ENCODE data around the gene PURA.

The PURA gene

DNA sequence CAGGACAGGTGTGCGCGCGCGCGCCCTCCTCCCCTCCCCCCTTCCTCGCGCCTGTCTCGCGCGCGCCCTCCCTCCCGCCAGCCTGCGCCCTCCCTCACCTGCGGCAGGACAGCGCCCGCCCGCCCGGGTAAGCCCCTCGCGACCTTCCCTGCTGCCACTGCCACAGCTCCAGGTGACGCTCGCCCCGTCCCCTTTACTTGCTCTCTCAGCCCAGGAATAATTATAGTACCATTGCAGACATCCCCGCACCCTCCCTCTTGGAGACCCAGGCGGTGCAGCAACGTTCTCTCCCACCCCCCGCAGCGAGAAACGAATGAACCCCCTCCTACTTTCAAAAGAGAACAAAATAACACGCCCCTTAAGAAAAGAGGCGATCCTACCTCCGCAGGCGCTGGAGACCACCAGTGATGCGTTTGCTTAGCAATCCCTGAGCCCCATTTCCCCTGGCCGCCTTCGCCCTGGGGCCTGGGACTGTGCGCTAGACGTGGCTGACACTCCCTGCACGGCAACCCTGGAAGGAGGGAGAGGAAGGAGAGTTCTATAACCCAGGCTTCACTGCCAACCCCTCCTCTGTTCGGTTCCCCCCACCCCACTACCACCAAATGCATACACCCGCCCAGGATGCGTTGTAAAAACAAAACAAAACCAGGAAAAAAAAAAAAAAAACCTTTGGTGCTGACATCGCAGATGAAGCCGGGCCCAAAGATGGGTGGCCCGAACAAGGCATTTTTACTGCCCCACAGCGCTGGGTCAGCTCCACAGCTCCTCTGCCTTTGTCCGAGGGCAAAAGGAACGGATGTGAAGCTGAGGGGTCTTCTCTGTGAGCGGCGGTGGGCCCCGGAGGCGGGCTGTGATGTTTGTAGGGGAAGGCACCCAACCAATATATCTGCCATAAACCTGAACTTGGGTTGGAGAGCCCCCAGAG is 5.6 kb upstream of the PURA start:
- peak overlapping the region; percentile 65 for H3K27ac ChIP-seq (ENCODE audit: low read length)
- no peaks in the 10 kb centered on the region for H3K9me3 ChIP-seq (ENCODE audit: insufficient read depth, low read length)
- H3K36me3 ChIP-seq (replicated peaks; ENCODE audit: low read depth, low read length) = no peaks in the 10 kb centered on the region
- peak overlapping the region; percentile 66 for H3K9ac ChIP-seq (ENCODE audit: low read length)
- peak overlapping the region; percentile 98 for H3K4me3 ChIP-seq (ENCODE audit: low read length)
- TF ChIP-seq, protein P1, sequence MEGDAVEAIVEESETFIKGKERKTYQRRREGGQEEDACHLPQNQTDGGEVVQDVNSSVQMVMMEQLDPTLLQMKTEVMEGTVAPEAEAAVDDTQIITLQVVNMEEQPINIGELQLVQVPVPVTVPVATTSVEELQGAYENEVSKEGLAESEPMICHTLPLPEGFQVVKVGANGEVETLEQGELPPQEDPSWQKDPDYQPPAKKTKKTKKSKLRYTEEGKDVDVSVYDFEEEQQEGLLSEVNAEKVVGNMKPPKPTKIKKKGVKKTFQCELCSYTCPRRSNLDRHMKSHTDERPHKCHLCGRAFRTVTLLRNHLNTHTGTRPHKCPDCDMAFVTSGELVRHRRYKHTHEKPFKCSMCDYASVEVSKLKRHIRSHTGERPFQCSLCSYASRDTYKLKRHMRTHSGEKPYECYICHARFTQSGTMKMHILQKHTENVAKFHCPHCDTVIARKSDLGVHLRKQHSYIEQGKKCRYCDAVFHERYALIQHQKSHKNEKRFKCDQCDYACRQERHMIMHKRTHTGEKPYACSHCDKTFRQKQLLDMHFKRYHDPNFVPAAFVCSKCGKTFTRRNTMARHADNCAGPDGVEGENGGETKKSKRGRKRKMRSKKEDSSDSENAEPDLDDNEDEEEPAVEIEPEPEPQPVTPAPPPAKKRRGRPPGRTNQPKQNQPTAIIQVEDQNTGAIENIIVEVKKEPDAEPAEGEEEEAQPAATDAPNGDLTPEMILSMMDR (IDR thresholded peaks at IDR 0.05; ENCODE audit: low read depth, low read length) = no peak
- no peak for TF ChIP-seq EZH2phosphoT487 (IDR thresholded peaks at IDR 0.05; ENCODE audit: low read depth)
- H3K79me2 ChIP-seq (ENCODE audit: low read length) = peaks cover 48% of the 10 kb centered on the region
- H3K4me1 ChIP-seq (ENCODE audit: low read length) = peaks cover 32% of the 10 kb centered on the region
- peak overlapping the region; percentile 31; the same call in 1 of the 2 replicates for H2AFZ ChIP-seq (ENCODE audit: low read depth, low read length)
- peaks cover 14% of the 10 kb centered on the region; the same call in 1 of the 2 replicates for H4K20me1 ChIP-seq (ENCODE audit: insufficient read depth, low read length)
- no peaks in the 10 kb centered on the region; the same call in 1 of the 2 replicates for H3K27me3 ChIP-seq (ENCODE audit: low read depth, low read length)
- H3K4me2 ChIP-seq (ENCODE audit: low read length) = peak overlapping the region; percentile 97

DNA sequence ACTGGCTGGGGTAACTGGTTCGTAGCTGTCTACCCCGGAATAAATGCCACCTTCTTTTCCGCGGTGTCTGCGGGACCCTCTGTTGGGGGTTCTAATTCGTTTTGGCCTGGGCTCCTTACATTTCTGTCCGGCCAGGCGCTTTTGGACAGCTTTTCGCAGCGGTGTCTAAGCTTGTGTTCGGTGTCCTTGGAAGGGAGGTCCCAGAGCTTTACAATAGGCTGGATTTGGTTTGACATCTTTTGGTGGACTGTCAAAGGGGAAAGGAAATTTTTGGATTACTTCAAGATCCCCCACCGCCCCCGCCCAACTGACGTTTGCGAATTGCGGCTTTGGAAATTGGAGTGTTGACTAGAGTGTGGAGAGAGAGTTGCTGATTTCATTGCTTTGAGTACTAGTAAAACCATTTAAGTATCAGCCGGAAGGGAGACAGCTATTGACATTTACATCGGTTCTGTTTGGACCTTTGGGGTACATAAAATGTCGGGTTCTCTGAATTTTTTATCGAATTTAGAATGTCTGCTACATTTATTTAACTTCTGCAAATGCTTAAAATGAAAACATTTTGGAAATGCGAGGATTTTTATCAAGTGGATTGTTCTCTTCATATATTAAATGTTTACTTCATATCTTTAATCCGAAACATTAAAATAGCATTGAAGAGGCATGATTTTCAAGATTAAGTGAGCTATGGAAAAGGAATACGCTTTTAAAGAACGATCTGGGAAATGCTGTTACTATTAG is 4.7 kb upstream of the PURA start:
- H3K4me3 ChIP-seq (ENCODE audit: low read length) = peak overlapping the region; percentile 98
- no peak overlapping the region for H3K27ac ChIP-seq (ENCODE audit: low read length)
- no peaks in the 10 kb centered on the region for H3K9me3 ChIP-seq (ENCODE audit: insufficient read depth, low read length)
- peaks cover 32% of the 10 kb centered on the region for H3K4me1 ChIP-seq (ENCODE audit: low read length)
- H3K27me3 ChIP-seq (ENCODE audit: low read depth, low read length) = no peaks in the 10 kb centered on the region; the same call in 1 of the 2 replicates
- H3K79me2 ChIP-seq (ENCODE audit: low read length) = peaks cover 51% of the 10 kb centered on the region
- H4K20me1 ChIP-seq (ENCODE audit: insufficient read depth, low read length) = peaks cover 14% of the 10 kb centered on the region; the same call in 1 of the 2 replicates
- no peaks in the 10 kb centered on the region for H3K36me3 ChIP-seq (replicated peaks; ENCODE audit: low read depth, low read length)
- H3K4me2 ChIP-seq (ENCODE audit: low read length) = peak overlapping the region; percentile 97
- H2AFZ ChIP-seq (ENCODE audit: low read depth, low read length) = no peak overlapping the region
- TF ChIP-seq, protein P1 (IDR thresholded peaks at IDR 0.05; ENCODE audit: low read depth, low read length) = no peak
- no peak for TF ChIP-seq EZH2phosphoT487 (IDR thresholded peaks at IDR 0.05; ENCODE audit: low read depth)
- H3K9ac ChIP-seq (ENCODE audit: low read length) = peak overlapping the region; percentile 66

DNA sequence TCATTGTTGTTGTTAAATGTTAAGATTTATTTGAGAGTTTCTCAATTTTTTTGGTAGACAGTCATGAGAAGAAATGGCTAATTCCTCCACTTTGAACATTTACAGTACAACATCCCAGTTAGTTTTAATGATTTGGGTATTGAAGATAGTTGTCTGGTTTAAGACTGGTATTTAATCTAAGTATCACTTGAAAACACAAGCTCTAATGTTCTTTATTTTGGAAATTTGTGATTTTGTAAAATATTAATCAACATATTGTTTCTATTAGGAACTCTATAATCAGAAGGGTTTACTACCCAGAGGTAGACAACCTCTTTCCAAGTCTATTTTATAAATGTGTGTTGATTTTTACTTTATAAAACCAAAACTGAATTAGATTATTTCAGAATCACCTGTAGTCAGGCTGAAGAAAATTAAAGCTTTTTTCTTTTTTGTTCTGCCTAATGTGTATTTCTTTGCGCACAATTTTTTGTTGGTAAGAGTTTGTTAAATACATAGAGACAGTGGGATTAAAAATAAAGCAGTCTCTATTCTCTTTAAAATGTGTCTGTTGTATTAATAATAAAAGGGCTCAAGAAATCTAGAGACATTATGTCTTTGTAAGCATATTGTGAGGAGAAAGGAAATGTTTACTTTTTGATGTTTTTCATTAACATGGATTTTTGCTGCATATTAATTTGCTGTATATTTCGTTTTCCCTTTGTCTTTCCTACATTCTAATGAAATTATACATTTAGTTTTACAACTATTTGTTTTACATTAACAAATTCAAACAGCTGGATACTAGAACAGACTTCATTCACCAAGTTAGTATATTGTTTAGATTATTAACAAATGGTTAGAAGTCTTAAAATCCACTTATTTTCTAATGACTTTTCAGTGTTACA is 3.9 kb upstream of the PURA start:
- Histone ChIP-seq H3K4me2 (ENCODE audit: low read length) (peak overlapping the region; percentile 97; the same call in 1 of the 2 replicates), H3K79me2 (ENCODE audit: low read length) (peaks cover 58% of the 10 kb centered on the region), H3K9me3 (ENCODE audit: insufficient read depth, low read length) (no peaks in the 10 kb centered on the region), H4K20me1 (ENCODE audit: insufficient read depth, low read length) (peaks cover 14% of the 10 kb centered on the region; the same call in 1 of the 2 replicates), H3K4me3 (ENCODE audit: low read length) (no peak overlapping the region), H3K4me1 (ENCODE audit: low read length) (peaks cover 32% of the 10 kb centered on the region), H3K9ac (ENCODE audit: low read length) (no peak overlapping the region), H2AFZ (ENCODE audit: low read depth, low read length) (no peak overlapping the region), H3K27me3 (ENCODE audit: low read depth, low read length) (no peaks in the 10 kb centered on the region; the same call in 1 of the 2 replicates), H3K36me3 (replicated peaks; ENCODE audit: low read depth, low read length) (no peaks in the 10 kb centered on the region), H3K27ac (ENCODE audit: low read length) (no peak overlapping the region)
- TF ChIP-seq, protein P1 (IDR thresholded peaks at IDR 0.05; ENCODE audit: low read depth, low read length) = no peak
- no peak for TF ChIP-seq EZH2phosphoT487 (IDR thresholded peaks at IDR 0.05; ENCODE audit: low read depth)

All from OCI-LY3 (cell line).